Heart left ventricle (tissue), 16 donors: Measurements from ENCODE around the gene EGLN1. TPM values are rescaled to one million over a fixed set of nuclear protein-coding genes. Genes with fewer than 3 reads are reported as not detected.

Source experiments
- ATAC-seq, 4 donors: fragments of 200-7000 bp; cut with Tn5 transposase; one replicate each; pipeline ENCODE4 v1.9.1; 2020 to 2022; ENCODE audit warnings: moderate library complexity in 4 of 4, mild to moderate bottlenecking in 3 of 4, moderate number of reproducible peaks in 1 of 4
- DNase-seq, 5 donors: peaks; one replicate each; pipeline ENCODE4 v3.0.0-alpha.2; 2020
- H3K27ac ChIP-seq, 12 donors: fragments of 200-600 bp; sonication (generic) in 4 of 12; one replicate each; pipeline versions ENCODE4 v1.5.0 to v1.8.0; 2016 to 2022; ENCODE audit warnings: mild to moderate bottlenecking in 2 of 12
- H3K27me3 ChIP-seq, 9 donors: fragments of 200-600 bp; sonication (generic) in 2 of 9; one replicate each; pipeline versions ENCODE4 v1.5.1 to v1.8.0; 2016 to 2022; ENCODE audit warnings: mild to moderate bottlenecking in 3 of 9
- H3K36me3 ChIP-seq, 9 donors: fragments of 200-600 bp; sonication (generic) in 2 of 9; one replicate each; pipeline versions ENCODE4 v1.5.0 to v1.8.0; 2018 to 2022; ENCODE audit warnings: mild to moderate bottlenecking in 2 of 9
- H3K4me1 ChIP-seq, 12 donors: fragments of 200-600 bp; sonication (generic) in 4 of 12; one replicate each; pipeline versions ENCODE4 v1.5.0 to v1.8.0; 2016 to 2022; ENCODE audit warnings: mild to moderate bottlenecking in 3 of 12
- H3K4me3 ChIP-seq, 12 donors: fragments of 200-600 bp; sonication (generic) in 4 of 12; one replicate each; pipeline versions ENCODE4 v1.5.0 to v1.8.0; 2017 to 2022; ENCODE audit warnings: mild to moderate bottlenecking in 9 of 12, moderate library complexity in 4 of 12
- H3K9me3 ChIP-seq, 12 donors: fragments of 200-600 bp; sonication (generic) in 4 of 12; one replicate each; pipeline versions ENCODE4 v1.5.0 to v1.8.0; 2016 to 2022; ENCODE audit warnings: mild to moderate bottlenecking in 1 of 12
- POLR2A ChIP-seq, 2 donors: fragments of 450-650 bp; IDR thresholded peaks; one replicate each; pipeline ENCODE4 v1.6.1; 2017; ENCODE audit warnings: antibody characterized with exemption in 2 of 2, mild to moderate bottlenecking in 2 of 2, moderate library complexity in 2 of 2
- WGBS, 4 donors: extraction: QIAGEN DNeasy Blood & Tissue Kit in 2 of 4; methylation state at CpG; one replicate each; pipeline versions ENCODE4 v1.1.5 to v1.1.7; 2013 to 2018; 5-methylcytosine and 5-hydroxymethylcytosine counted together
- intact Hi-C, 10 donors: fragments of 100-400 bp; cut with DNase I; formaldehyde crosslinking; loops; one replicate each; pipeline versions ENCODE4 v1.11.1 to v1.14.2; 2022
- polyA plus RNA-seq, 2 donors: library from polyadenylated mRNA; stranded (reverse); fragments of 200-250 nt; gene quantifications; one replicate each; pipeline ENCODE4 v1.2.3, GENCODE V29; 2013
- total RNA-seq, 9 donors: library from RNA; depleted of rRNA in 2 of 9; stranded (reverse); fragments of >200 nt in 2 of 9; fragmentation: NEBNext Ultra II Directional in 3 of 9; extraction: Animal tissue kit (Norgen Biotek cat#: 25700) in 3 of 9; gene quantifications; one replicate each; pipeline versions ENCODE4 v1.1.0 to v1.2.4, GENCODE V29; 2016 to 2023
- TF ChIP-seq, protein P1 (sequence below), 12 donors: fragments of 200-600 bp; sonication (generic) in 4 of 12; IDR thresholded peaks; one replicate each; pipeline versions ENCODE4 v1.5.0 to v1.8.0; 2018 to 2022; ENCODE audit warnings: antibody characterized with exemption in 12 of 12, mild to moderate bottlenecking in 5 of 12
- donor health status: ischemic (EF 13 %, LVEDD 7.1; RV severe dilation, severe dysfunction).
- donor health status: healthy with polysubstance abuse.
- donor health status: DM: no; HTN: yes; CAD: no.
- donor health status: DM: no; HTN: no; CAD: no.
- donor health status: ischemic (EF 25% LVEDD 6.9; RV normal size, moderate dysfunction).
- donor health status: ischemic (EF 25% LVEDD 5.7; RV mildly dilated, moderate dysfunction).
- donor health status: healthy.
- donor health status: DM: yes; HTN: yes; CAD: no.
- donor health status: ischemic (EF 35%, LVEDD 5.7; RV mildly dilated, moderate dysfunction).
- donor health status: nonischemic (EF 11% LVEDD 7.7; RV severe dilation, severe dysfunction).
- donor health status: DM: yes; HTN: yes; CAD: no.
- donor health status: PGD.
- donor health status: ischemic (EF 29% LVEDD 5.4; RV normal size, mild dysfunction).
- donor health status: nonischemic (EF 23%, LVEDD 6.1; RV moderate dilation, normal function).

Gene EGLN1
- total and polyA plus RNA-seq, 11 donors, result 20.8 to 122 (median 70.0) TPM

DNA sequence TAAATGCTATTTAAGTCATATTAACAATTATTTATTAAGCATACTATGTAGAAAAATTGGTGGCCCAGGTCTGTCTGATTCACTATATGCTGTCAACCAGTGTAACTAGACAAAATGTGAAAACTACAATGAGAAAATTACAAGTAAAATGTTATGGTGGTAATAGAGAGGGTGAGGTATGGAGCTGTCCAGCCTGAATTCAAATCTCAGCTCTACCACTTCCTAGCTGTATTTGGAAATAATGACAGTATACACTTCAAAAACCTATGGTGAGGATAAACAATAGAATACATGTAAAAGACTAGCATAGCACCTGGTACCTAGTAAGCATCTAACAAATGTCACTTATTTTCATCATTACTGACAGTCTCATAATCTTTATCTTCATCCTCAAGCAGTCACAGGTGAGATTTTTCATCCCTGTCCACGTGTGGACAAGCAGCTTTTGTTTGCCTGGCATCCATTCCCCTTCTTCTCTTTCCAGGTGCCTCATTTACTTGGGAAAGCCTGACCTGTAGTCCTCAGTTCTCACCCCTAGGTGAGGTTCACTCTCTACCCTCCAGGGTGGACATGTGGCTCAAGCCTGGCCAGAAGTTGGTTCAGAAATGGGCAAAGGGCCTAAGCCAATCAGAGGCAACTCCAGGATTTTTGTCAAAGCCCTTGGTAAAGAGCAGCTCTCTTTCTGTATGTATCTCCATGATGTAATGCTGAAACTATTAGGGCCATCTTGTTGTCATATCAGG lies 29.5 kb downstream of the EGLN1 start:
- intact Hi-C loops, result no loop called here
- no peak for TF ChIP-seq POLR2A (IDR thresholded peaks at IDR 0.05)
- TF ChIP-seq, protein P1, sequence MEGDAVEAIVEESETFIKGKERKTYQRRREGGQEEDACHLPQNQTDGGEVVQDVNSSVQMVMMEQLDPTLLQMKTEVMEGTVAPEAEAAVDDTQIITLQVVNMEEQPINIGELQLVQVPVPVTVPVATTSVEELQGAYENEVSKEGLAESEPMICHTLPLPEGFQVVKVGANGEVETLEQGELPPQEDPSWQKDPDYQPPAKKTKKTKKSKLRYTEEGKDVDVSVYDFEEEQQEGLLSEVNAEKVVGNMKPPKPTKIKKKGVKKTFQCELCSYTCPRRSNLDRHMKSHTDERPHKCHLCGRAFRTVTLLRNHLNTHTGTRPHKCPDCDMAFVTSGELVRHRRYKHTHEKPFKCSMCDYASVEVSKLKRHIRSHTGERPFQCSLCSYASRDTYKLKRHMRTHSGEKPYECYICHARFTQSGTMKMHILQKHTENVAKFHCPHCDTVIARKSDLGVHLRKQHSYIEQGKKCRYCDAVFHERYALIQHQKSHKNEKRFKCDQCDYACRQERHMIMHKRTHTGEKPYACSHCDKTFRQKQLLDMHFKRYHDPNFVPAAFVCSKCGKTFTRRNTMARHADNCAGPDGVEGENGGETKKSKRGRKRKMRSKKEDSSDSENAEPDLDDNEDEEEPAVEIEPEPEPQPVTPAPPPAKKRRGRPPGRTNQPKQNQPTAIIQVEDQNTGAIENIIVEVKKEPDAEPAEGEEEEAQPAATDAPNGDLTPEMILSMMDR (IDR thresholded peaks at IDR 0.05), result no peak
- no peaks in the 10 kb centered on the region for H3K27me3 ChIP-seq
- H3K27ac ChIP-seq, result peak overlapping the region in 2 of 12 donors; percentile 12 to 42
- 37 to 45% (median 39%) methylated on average over 1 of the region's 1 CpG for WGBS, 4 donors
- no peak for DNase-seq
- H3K36me3 ChIP-seq, result peaks cover 0 to 3% (median 0%) of the 10 kb centered on the region in 9 donors
- peaks cover 0 to 86% (median 52%) of the 10 kb centered on the region in 12 donors for H3K4me1 ChIP-seq
- H3K4me3 ChIP-seq, result no peak overlapping the region
- ATAC-seq, result no peak
- H3K9me3 ChIP-seq, result no peaks in the 10 kb centered on the region

DNA sequence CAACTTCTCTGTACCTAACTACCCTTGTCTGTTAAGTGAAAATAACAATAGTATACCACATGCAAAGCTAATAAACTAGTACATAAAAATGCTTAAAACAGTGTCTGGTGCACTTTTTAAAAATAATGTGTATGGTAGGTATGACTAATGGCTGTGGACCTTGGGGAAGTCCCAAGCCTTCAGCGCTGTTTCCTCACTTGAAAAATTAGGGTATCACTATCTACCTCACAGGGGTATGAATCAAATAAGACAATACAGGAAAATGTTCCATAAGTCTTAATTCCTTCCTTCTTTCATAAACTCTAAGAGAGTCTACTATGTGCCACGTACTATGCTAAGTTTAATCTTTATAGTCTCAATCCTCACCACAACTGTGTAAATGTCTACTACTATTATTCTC lies 32.0 kb downstream of the EGLN1 start:
- no peak for ATAC-seq
- H3K4me1 ChIP-seq, result peaks cover 0 to 72% (median 44%) of the 10 kb centered on the region in 12 donors
- no peak overlapping the region for H3K4me3 ChIP-seq
- 69 to 89% (median 78%) methylated on average over 2 of the region's 2 CpGs for WGBS, 4 donors
- no peak for DNase-seq
- no peak for TF ChIP-seq POLR2A (IDR thresholded peaks at IDR 0.05)
- TF ChIP-seq, protein P1 (IDR thresholded peaks at IDR 0.05), result no peak
- peaks cover 0 to 3% (median 0%) of the 10 kb centered on the region in 9 donors for H3K36me3 ChIP-seq
- H3K9me3 ChIP-seq, result no peaks in the 10 kb centered on the region
- intact Hi-C loops, result no loop called here
- H3K27ac ChIP-seq, result peak overlapping the region in 1 of 12 donors; percentile 3
- no peaks in the 10 kb centered on the region for H3K27me3 ChIP-seq

DNA sequence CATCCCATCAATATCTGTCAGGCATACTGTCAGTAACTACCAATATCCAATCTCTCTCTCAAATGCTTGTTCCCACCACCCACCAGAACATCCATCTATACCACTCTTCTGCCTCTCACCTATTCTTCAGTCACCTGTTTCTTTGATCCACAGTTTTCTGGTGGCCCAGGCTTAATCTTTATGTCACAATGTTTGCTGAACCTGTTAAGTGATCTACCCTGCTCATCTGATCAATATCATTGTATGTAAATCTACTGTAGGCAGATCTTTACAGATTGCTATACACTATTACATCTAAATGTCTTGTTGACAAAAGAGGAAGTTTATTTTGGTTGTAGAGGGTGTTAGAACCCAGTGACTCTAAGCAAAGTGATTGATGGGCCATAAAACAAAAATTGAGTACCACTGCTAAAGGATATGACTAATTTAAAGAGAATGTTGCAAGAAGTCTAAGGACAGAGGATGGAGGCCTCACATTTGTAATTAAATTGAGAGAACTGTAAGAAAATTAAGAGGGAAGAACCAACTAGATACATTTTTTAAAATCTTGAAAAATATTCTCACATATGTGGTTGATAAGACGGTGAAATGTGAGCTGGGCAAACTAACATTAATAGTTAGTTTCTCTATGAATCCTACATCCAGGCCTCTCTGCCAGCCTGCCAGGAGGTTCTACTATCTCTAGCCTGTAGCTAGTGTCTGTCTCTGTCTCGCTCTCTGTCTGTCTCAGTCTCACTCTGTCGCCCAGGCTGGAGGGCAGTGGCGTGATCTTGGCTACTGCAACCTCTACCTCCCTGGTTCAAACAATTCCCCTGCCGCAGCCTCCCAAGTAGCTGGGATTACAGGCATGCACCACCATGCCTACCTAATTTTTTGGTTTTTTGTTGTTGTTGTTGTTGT lies 34.1 kb downstream of the EGLN1 start:
- Histone ChIP-seq H3K9me3 (no peaks in the 10 kb centered on the region), H3K4me3 (no peak overlapping the region), H3K27me3 (no peaks in the 10 kb centered on the region), H3K36me3 (peaks cover 0 to 3% (median 0%) of the 10 kb centered on the region in 9 donors), H3K4me1 (peaks cover 0 to 65% (median 37%) of the 10 kb centered on the region in 12 donors), H3K27ac (peak overlapping the region in 2 of 12 donors; percentile 3 to 34)
- DNase-seq (no peak), ATAC-seq (no peak)
- 80 to 88% (median 86%) methylated on average over 5 of the region's 5 CpGs for WGBS, 4 donors
- intact Hi-C loops, result no loop called here
- no peak for TF ChIP-seq POLR2A (IDR thresholded peaks at IDR 0.05)
- TF ChIP-seq, protein P1 (IDR thresholded peaks at IDR 0.05), result no peak

DNA sequence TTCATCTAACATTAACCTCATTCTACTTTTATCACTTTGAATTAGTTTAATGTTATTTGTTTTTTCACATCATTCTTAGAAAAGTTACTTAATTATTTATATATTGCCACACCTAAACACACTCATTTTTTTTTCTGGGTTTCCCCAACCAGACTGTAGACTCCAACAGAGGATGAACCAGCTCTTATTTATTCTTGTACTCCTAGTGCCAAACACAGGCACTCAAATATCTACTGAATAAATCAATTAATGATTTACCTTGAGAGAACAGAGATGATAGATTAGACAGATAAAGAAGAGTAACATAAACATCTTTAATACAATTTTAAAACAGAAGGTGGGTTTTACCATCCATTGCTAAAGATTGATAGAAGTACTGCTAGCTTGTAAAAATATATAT lies 35.6 kb downstream of the EGLN1 start:
- H3K4me3 ChIP-seq, result no peak overlapping the region
- no peak for ATAC-seq
- TF ChIP-seq, protein P1 (IDR thresholded peaks at IDR 0.05), result no peak
- TF ChIP-seq POLR2A (IDR thresholded peaks at IDR 0.05), result no peak
- H3K9me3 ChIP-seq, result no peaks in the 10 kb centered on the region
- no peak for DNase-seq
- H3K4me1 ChIP-seq, result peaks cover 3 to 72% (median 44%) of the 10 kb centered on the region in 12 donors
- no peaks in the 10 kb centered on the region for H3K27me3 ChIP-seq
- H3K36me3 ChIP-seq, result peaks cover 0 to 3% (median 0%) of the 10 kb centered on the region in 9 donors
- intact Hi-C loops, result no loop called here
- H3K27ac ChIP-seq, result no peak overlapping the region
